ENCODE results near the gene PRIM2.
"Not testable (repeated sequence)": the region's sequence is repeated elsewhere in the genome, so short reads cannot be mapped to it uniquely, and the experiment has no call there.

PRIM2 gene

GRCh38 chr6:57310817-57311157, 6.6 kb upstream of the PRIM2 start:
- Histone ChIP-seq H3K9me3 (ENCODE audit: control insufficient read depth, insufficient read depth, low read depth, low read length) (no peaks in the 10 kb centered on the region), H3K4me1 (ENCODE audit: control insufficient read depth, insufficient read depth, low read length) (no peaks in the 10 kb centered on the region), H3K27ac (ENCODE audit: extremely low read depth, low read depth, low read length) (no peak overlapping the region), H3K4me3 (ENCODE audit: low read depth, low read length) (no peak overlapping the region), H3K36me3 (ENCODE audit: control insufficient read depth in 2 of 2, insufficient read depth in 1 of 2, low read length in 2 of 2) (no peaks in the 10 kb centered on the region)
- ChIA-PET POLR2A (no interaction called here), CTCF (no interaction called here)
- no peak for TF ChIP-seq ZBTB1 (tag by site-specific recombination; IDR thresholded peaks at IDR 0.05)
- no peak for TF ChIP-seq ZNF350 (tag by site-specific recombination; IDR thresholded peaks at IDR 0.05)
- no peak for TF ChIP-seq ZBTB17 (tag by site-specific recombination; IDR thresholded peaks at IDR 0.05)
- no peak for TF ChIP-seq ZSCAN5A (tag by site-specific recombination; IDR thresholded peaks at IDR 0.05)
- no peak for TF ChIP-seq ZNF148 (tag by site-specific recombination; IDR thresholded peaks at IDR 0.05; ENCODE audit: borderline replicate concordance)
- TF ChIP-seq PRDM6 (tag by site-specific recombination; IDR thresholded peaks at IDR 0.05) = no peak

GRCh38 chr6:57311300-57312003, 6.0 kb upstream of the PRIM2 start:
- H3K27ac ChIP-seq (ENCODE audit: extremely low read depth, low read depth, low read length); H3K4me3 ChIP-seq (ENCODE audit: low read depth, low read length); H3K9me3 ChIP-seq (ENCODE audit: control insufficient read depth, insufficient read depth, low read depth, low read length); H3K36me3 ChIP-seq (ENCODE audit: control insufficient read depth in 2 of 2, insufficient read depth in 1 of 2, low read length in 2 of 2); POLR2A ChIA-PET; H3K4me1 ChIP-seq (ENCODE audit: control insufficient read depth, insufficient read depth, low read length): not testable (repeated sequence)
- CTCF ChIA-PET = interaction anchor here (0.8 kb wide), 1 partner anchor 976 kb away, joined by 3 read pairs; no protein-coding TSS in a partner anchor

- no peaks in the 10 kb centered on the region for H3K4me1 ChIP-seq (ENCODE audit: control insufficient read depth, insufficient read depth, low read length)
- H3K36me3 ChIP-seq (ENCODE audit: control insufficient read depth in 2 of 2, insufficient read depth in 1 of 2, low read length in 2 of 2) = no peaks in the 10 kb centered on the region
- POLR2A ChIA-PET = no interaction called here
- no peak overlapping the region for H3K27ac ChIP-seq (ENCODE audit: extremely low read depth, low read depth, low read length)
- H3K4me3 ChIP-seq (ENCODE audit: low read depth, low read length) = no peak overlapping the region
- no peak for TF ChIP-seq ZNF514 (tag by site-specific recombination; IDR thresholded peaks at IDR 0.05)
- no peaks in the 10 kb centered on the region for H3K9me3 ChIP-seq (ENCODE audit: control insufficient read depth, insufficient read depth, low read depth, low read length)
- CTCF ChIA-PET = interaction anchor here (0.6 to 1.0 kb wide), 3 partner anchors 293 to 976 kb away, joined by 3 read pairs; no protein-coding TSS in a partner anchor
These were observed 5.5 kb upstream of the PRIM2 start for GRCh38 chr6:57312004-57312345.

- POLR2A ChIA-PET = interaction anchor here (1.3 kb wide), 1 partner anchor 91 kb away, joined by 3 read pairs; the partner anchor contains the start of gene RAB23
- no peaks in the 10 kb centered on the region for H3K36me3 ChIP-seq (ENCODE audit: control insufficient read depth in 2 of 2, insufficient read depth in 1 of 2, low read length in 2 of 2)
- CTCF ChIA-PET = interaction anchor here (0.5 to 4.7 kb wide), 5 partner anchors 47 to 666 kb away, joined by 3 to 83 read pairs (median 3); partner anchors contain the start of gene BEND6
- no peaks in the 10 kb centered on the region for H3K4me1 ChIP-seq (ENCODE audit: control insufficient read depth, insufficient read depth, low read length)
- H3K9me3 ChIP-seq (ENCODE audit: control insufficient read depth, insufficient read depth, low read depth, low read length) = no peaks in the 10 kb centered on the region
- no peak overlapping the region for H3K27ac ChIP-seq (ENCODE audit: extremely low read depth, low read depth, low read length)
- H3K4me3 ChIP-seq (ENCODE audit: low read depth, low read length) = no peak overlapping the region
- TF ChIP-seq ZFP41 (tag by site-specific recombination; IDR thresholded peaks at IDR 0.05; ENCODE audit: borderline replicate concordance) (no peak), ZNF449 (tag by site-specific recombination; IDR thresholded peaks at IDR 0.05) (no peak), ZNF140 (tag by site-specific recombination; IDR thresholded peaks at IDR 0.05) (no peak), ZNF610 (tag by site-specific recombination; IDR thresholded peaks at IDR 0.05; ENCODE audit: borderline replicate concordance) (no peak)
These were observed 4.4 kb upstream of the PRIM2 start for GRCh38 chr6:57313009-57313408.

Data from HEK293 (cell line).